PFSK-1 (cell line): ENCODE measurements around the gene TRMT61A.

Experiments used
- FOXP2 ChIP-seq: optimal IDR thresholded peaks from 2 replicates; pipeline ENCODE3; 2011; ENCODE audit warnings: borderline replicate concordance, control low read depth, inconsistent platforms; ENCODE audit not compliant: insufficient read depth; ENCODE audit errors: extremely low read length, extremely low read depth
- POLR2AphosphoS5 ChIP-seq: IDR thresholded peaks from 2 replicates; pipeline ENCODE4 v1.6.1; 2012; ENCODE audit warnings: low read depth, mild to moderate bottlenecking, control low read depth, low read length, moderate library complexity
- SIN3A ChIP-seq: IDR thresholded peaks from 2 replicates; pipeline ENCODE4 v1.6.1; 2012; ENCODE audit warnings: mild to moderate bottlenecking, low read length, moderate library complexity, borderline replicate concordance; ENCODE audit not compliant: insufficient read depth
- TAF1 ChIP-seq: IDR thresholded peaks from 2 replicates; pipeline ENCODE4 v1.6.1; 2012; ENCODE audit warnings: low read length, control low read depth, borderline replicate concordance; ENCODE audit not compliant: insufficient read depth
- TF ChIP-seq, protein P1 (sequence below), 2 experiments: IDR thresholded peaks; 2 replicates each; pipeline versions ENCODE4 v1.6.1 to v1.8.0; 2011 to 2012; ENCODE audit warnings: low read depth in 2 of 2, low read length in 2 of 2, control low read depth in 1 of 2, inconsistent platforms in 1 of 2, mild to moderate bottlenecking in 1 of 2, moderate library complexity in 1 of 2; ENCODE audit not compliant: insufficient read depth in 1 of 2

Gene TRMT61A

DNA sequence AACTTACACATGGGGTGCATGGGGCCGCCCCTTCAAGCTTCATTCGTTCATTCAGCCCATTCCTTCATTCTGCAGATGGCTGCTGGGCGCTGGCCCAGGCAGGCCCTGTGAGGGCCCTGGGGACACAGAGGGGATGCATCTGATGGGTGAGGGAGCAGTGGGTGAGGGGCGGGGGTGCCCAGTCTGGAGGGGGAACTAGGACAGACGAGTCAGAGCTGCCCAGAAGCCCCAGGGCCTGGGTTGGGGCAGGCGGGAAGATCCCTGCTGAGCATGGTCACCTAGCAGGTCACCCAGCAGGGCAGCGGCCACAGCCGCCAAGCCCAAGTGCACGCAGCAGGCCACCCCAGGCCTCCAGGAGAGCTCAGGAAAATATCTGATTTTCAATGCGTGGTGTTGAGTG, 14.1 kb downstream of the TRMT61A start:
- TF ChIP-seq FOXP2 (no peak), TAF1 (no peak), POLR2AphosphoS5 (no peak), SIN3A (no peak)
- TF ChIP-seq, protein P1, sequence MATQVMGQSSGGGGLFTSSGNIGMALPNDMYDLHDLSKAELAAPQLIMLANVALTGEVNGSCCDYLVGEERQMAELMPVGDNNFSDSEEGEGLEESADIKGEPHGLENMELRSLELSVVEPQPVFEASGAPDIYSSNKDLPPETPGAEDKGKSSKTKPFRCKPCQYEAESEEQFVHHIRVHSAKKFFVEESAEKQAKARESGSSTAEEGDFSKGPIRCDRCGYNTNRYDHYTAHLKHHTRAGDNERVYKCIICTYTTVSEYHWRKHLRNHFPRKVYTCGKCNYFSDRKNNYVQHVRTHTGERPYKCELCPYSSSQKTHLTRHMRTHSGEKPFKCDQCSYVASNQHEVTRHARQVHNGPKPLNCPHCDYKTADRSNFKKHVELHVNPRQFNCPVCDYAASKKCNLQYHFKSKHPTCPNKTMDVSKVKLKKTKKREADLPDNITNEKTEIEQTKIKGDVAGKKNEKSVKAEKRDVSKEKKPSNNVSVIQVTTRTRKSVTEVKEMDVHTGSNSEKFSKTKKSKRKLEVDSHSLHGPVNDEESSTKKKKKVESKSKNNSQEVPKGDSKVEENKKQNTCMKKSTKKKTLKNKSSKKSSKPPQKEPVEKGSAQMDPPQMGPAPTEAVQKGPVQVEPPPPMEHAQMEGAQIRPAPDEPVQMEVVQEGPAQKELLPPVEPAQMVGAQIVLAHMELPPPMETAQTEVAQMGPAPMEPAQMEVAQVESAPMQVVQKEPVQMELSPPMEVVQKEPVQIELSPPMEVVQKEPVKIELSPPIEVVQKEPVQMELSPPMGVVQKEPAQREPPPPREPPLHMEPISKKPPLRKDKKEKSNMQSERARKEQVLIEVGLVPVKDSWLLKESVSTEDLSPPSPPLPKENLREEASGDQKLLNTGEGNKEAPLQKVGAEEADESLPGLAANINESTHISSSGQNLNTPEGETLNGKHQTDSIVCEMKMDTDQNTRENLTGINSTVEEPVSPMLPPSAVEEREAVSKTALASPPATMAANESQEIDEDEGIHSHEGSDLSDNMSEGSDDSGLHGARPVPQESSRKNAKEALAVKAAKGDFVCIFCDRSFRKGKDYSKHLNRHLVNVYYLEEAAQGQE (IDR thresholded peaks at IDR 0.05; ENCODE audit: insufficient read depth in 1 of 2, low read depth in 2 of 2, low read length in 2 of 2) = no peak

DNA sequence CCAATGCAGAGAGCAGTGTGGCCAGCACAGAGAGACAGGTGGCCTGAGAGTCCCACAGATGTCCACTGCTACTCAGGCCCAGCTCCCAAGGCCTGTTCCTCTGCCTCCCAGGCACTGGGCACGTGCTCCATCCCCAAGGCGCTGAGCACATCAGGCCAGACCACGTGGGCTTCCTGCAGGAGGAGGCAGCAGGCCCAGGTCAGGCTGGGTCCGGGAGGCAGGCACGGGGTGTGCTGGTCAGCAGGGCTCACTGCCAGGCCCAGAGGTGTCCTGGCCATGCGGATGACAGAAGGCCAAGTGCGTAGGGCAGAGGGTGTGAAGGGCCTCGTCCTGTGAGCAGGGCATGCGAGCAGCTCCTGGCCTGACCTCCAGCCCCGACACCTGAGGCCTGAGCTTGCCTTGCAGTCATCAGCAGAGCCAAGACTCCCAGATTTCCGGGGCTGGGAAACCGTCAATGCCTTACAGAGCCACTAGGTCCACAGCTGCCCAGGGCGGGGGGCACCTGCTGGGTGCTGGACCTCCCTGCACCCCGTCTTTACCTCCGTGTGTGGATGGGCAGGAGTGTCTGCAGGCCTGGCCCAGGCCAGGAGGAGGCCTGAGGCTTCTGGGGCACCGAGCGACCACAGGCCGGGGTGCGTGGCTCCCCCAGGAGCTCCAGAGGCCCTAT, 14.9 kb downstream of the TRMT61A start:
- TF ChIP-seq SIN3A (no peak), POLR2AphosphoS5 (no peak), FOXP2 (no peak), TAF1 (no peak)
- TF ChIP-seq, protein P1 (IDR thresholded peaks at IDR 0.05; ENCODE audit: insufficient read depth in 1 of 2, low read depth in 2 of 2, low read length in 2 of 2) = no peak

DNA sequence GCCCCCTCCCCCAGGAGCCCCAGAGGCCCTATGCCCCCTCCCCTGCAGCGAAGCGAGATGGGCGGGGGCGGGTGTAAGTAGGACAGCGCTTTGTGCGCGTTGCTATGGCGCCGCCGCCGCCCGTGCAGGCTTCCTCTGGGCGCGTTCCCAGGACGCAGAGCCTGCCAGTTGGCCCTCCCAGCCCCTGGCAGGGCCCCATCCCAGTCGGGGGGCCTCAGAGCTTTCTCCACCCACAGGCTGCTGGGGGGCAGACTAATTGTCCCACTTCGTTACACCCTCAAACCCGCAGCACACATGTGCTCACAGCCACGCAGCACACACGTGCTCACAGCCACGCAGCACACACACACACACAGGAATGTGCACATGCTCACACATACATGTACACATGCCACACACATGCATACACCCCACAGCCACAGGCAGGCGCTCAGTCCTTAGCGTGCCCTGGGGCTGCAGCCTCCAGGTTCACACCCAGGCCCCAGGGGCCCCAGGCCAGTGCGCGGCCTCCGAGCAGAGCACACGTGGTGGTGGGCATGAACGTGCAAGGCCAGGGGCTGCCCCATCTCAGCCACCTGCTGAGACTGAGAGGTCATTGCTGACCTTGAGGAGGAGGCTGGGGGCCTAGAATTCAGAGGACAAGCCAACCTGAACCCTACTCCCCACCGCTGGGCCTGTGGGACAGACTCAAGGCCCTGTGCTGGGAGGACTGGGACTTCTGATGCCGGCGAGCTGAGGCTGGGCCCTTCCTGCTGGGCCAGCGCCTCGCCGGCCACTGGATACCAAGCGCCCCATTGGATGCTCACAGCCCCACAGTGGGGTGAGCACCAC, 15.6 kb downstream of the TRMT61A start:
- TF ChIP-seq, protein P1 (IDR thresholded peaks at IDR 0.05; ENCODE audit: insufficient read depth in 1 of 2, low read depth in 2 of 2, low read length in 2 of 2) = no peak
- TF ChIP-seq SIN3A = no peak
- no peak for TF ChIP-seq TAF1
- no peak for TF ChIP-seq FOXP2
- no peak for TF ChIP-seq POLR2AphosphoS5

DNA sequence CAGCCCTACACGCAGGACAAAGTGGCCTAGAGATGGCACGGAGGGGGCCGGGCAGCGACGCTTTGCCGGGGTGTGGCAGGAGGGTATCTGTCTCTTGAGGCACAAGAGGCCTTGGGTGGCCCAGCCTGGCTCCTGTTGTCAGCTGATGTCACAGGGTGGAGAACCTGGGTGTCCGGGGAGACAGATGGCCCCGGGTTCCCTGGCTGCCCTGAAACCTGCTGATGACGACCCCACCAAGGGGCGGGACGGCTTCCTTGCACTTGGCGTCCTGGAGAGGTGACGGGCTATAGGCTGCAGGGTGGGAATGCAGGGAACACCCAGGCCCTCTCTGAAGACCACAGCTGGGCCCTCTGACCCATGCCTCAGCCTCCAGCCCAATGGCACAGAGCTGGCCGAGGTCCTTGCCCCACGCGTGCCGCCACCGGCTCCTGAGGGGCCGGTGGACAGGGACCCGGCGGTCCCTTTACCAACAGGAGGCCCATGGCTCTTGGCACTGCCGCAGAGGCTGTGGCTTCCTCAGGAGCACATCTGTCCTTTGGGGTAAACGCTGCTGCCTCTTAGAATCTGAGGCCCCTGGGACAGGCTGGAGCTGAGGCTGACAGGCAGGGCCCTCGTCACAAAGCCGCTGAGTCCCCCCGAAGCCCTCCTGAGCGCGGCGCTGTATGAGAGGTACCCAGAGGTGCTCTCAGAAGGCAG, 16.4 kb downstream of the TRMT61A start:
- TF ChIP-seq FOXP2 (no peak), POLR2AphosphoS5 (no peak), TAF1 (no peak), SIN3A (no peak)
- TF ChIP-seq, protein P1 (IDR thresholded peaks at IDR 0.05; ENCODE audit: insufficient read depth in 1 of 2, low read depth in 2 of 2, low read length in 2 of 2) = no peak
